Fibroblast of mammary gland (primary cell): ENCODE data around the gene REX1BD.

Experiments
- DNase-seq: peaks from one replicate; pipeline ENCODE4 v3.0.0-alpha.2; 2010; ENCODE audit warnings: low read depth
- H3K4me3 ChIP-seq: 2 replicates; pipeline ENCODE4 v1.5.1; 2011; ENCODE audit warnings: low read depth, mild to moderate bottlenecking, low read length, moderate library complexity; ENCODE audit not compliant: control insufficient read depth
- TF ChIP-seq, protein P1 (sequence below): conservative IDR thresholded peaks from 2 replicates; pipeline ENCODE4 v1.5.1; 2011; ENCODE audit warnings: low read depth, low read length, inconsistent platforms; ENCODE audit not compliant: control insufficient read depth, insufficient read depth

The REX1BD gene

GRCh38 chr19:18639706-18640243 lies 51.2 kb downstream of the REX1BD start:
- DNase-seq, result no peak
- TF ChIP-seq, protein P1, sequence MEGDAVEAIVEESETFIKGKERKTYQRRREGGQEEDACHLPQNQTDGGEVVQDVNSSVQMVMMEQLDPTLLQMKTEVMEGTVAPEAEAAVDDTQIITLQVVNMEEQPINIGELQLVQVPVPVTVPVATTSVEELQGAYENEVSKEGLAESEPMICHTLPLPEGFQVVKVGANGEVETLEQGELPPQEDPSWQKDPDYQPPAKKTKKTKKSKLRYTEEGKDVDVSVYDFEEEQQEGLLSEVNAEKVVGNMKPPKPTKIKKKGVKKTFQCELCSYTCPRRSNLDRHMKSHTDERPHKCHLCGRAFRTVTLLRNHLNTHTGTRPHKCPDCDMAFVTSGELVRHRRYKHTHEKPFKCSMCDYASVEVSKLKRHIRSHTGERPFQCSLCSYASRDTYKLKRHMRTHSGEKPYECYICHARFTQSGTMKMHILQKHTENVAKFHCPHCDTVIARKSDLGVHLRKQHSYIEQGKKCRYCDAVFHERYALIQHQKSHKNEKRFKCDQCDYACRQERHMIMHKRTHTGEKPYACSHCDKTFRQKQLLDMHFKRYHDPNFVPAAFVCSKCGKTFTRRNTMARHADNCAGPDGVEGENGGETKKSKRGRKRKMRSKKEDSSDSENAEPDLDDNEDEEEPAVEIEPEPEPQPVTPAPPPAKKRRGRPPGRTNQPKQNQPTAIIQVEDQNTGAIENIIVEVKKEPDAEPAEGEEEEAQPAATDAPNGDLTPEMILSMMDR, result no peak

More at GRCh38 chr19:18639706-18640243, 51.2 kb downstream of the REX1BD start:
- no peak overlapping the region for H3K4me3 ChIP-seq
